Measurements from ENCODE around the gene MYD88.

The MYD88 gene

GRCh38 chr3:38102444-38102814, 36.0 kb upstream of the MYD88 start:
- no peak overlapping the region for H3K4me3 ChIP-seq (ENCODE audit: insufficient read depth, low read length, poor library complexity, severe bottlenecking)
- no peaks in the 10 kb centered on the region for H3K79me2 ChIP-seq (ENCODE audit: insufficient read depth, low read length)
- TF ChIP-seq EZH2phosphoT487 (conservative IDR thresholded peaks at IDR 0.05; ENCODE audit: low read length) (no peak), CTCF (IDR thresholded peaks at IDR 0.05; ENCODE audit: insufficient read depth, low read length, poor library complexity, severe bottlenecking) (no peak)
- peaks cover 7% of the 10 kb centered on the region; the same call in 1 of the 2 replicates for H3K27me3 ChIP-seq (ENCODE audit: low read length)
- H2AFZ ChIP-seq (ENCODE audit: low read depth, low read length, severe bottlenecking): no peak overlapping the region
- no peaks in the 10 kb centered on the region for H3K36me3 ChIP-seq (ENCODE audit: low read length)
- H3K9me3 ChIP-seq (ENCODE audit: insufficient read depth, low read length): peaks cover 4% of the 10 kb centered on the region; the same call in 1 of the 2 replicates
- no peaks in the 10 kb centered on the region for H3F3A ChIP-seq (ENCODE audit: insufficient read depth)
- no peak overlapping the region for H3K4me2 ChIP-seq (ENCODE audit: low read depth, low read length, poor library complexity, severe bottlenecking)
- H3K9me2 ChIP-seq (replicated peaks; ENCODE audit: insufficient read depth, low read length): no peaks in the 10 kb centered on the region
- H4K20me1 ChIP-seq (ENCODE audit: low read depth, low read length): no peaks in the 10 kb centered on the region
- H3K9ac ChIP-seq (ENCODE audit: low read length): no peak overlapping the region
- H3K27ac ChIP-seq (ENCODE audit: low read depth, low read length): no peak overlapping the region

- H3K79me2 ChIP-seq (ENCODE audit: insufficient read depth, low read length): no peaks in the 10 kb centered on the region
- H3F3A ChIP-seq (ENCODE audit: insufficient read depth): no peaks in the 10 kb centered on the region
- peaks cover 4% of the 10 kb centered on the region; the same call in 1 of the 2 replicates for H3K9me3 ChIP-seq (ENCODE audit: insufficient read depth, low read length)
- H3K4me3 ChIP-seq (ENCODE audit: insufficient read depth, low read length, poor library complexity, severe bottlenecking): no peak overlapping the region
- H3K9ac ChIP-seq (ENCODE audit: low read length): no peak overlapping the region
- peaks cover 7% of the 10 kb centered on the region; the same call in 1 of the 2 replicates for H3K27me3 ChIP-seq (ENCODE audit: low read length)
- TF ChIP-seq CTCF (IDR thresholded peaks at IDR 0.05; ENCODE audit: insufficient read depth, low read length, poor library complexity, severe bottlenecking) (no peak), EZH2phosphoT487 (conservative IDR thresholded peaks at IDR 0.05; ENCODE audit: low read length) (no peak)
- no peak overlapping the region for H3K4me2 ChIP-seq (ENCODE audit: low read depth, low read length, poor library complexity, severe bottlenecking)
- no peaks in the 10 kb centered on the region for H4K20me1 ChIP-seq (ENCODE audit: low read depth, low read length)
- H3K27ac ChIP-seq (ENCODE audit: low read depth, low read length): no peak overlapping the region
- H3K9me2 ChIP-seq (replicated peaks; ENCODE audit: insufficient read depth, low read length): no peaks in the 10 kb centered on the region
- H2AFZ ChIP-seq (ENCODE audit: low read depth, low read length, severe bottlenecking): no peak overlapping the region
- H3K36me3 ChIP-seq (ENCODE audit: low read length): no peaks in the 10 kb centered on the region
These were observed 32.9 kb upstream of the MYD88 start for GRCh38 chr3:38105525-38105924.

- H3K4me2 ChIP-seq (ENCODE audit: low read depth, low read length, poor library complexity, severe bottlenecking): no peak overlapping the region
- no peaks in the 10 kb centered on the region for H4K20me1 ChIP-seq (ENCODE audit: low read depth, low read length)
- H3K9me2 ChIP-seq (replicated peaks; ENCODE audit: insufficient read depth, low read length): no peaks in the 10 kb centered on the region
- TF ChIP-seq CTCF (IDR thresholded peaks at IDR 0.05; ENCODE audit: insufficient read depth, low read length, poor library complexity, severe bottlenecking): no peak
- no peak for TF ChIP-seq EZH2phosphoT487 (conservative IDR thresholded peaks at IDR 0.05; ENCODE audit: low read length)
- H3K79me2 ChIP-seq (ENCODE audit: insufficient read depth, low read length): no peaks in the 10 kb centered on the region
- peaks cover 4% of the 10 kb centered on the region; the same call in 1 of the 2 replicates for H3K9me3 ChIP-seq (ENCODE audit: insufficient read depth, low read length)
- no peak overlapping the region for H3K27ac ChIP-seq (ENCODE audit: low read depth, low read length)
- H3K27me3 ChIP-seq (ENCODE audit: low read length): peaks cover 7% of the 10 kb centered on the region; the same call in 1 of the 2 replicates
- no peak overlapping the region for H2AFZ ChIP-seq (ENCODE audit: low read depth, low read length, severe bottlenecking)
- H3F3A ChIP-seq (ENCODE audit: insufficient read depth): no peaks in the 10 kb centered on the region
- no peak overlapping the region for H3K9ac ChIP-seq (ENCODE audit: low read length)
- no peak overlapping the region for H3K4me3 ChIP-seq (ENCODE audit: insufficient read depth, low read length, poor library complexity, severe bottlenecking)
- no peaks in the 10 kb centered on the region for H3K36me3 ChIP-seq (ENCODE audit: low read length)
These were observed 30.4 kb upstream of the MYD88 start for GRCh38 chr3:38107911-38108648.
